ENCODE data around the gene ZCCHC2. TPM values are rescaled to one million over a fixed set of nuclear protein-coding genes. Genes with fewer than 3 reads are reported as not detected.

The ZCCHC2 gene
- total and polyA plus RNA-seq, 2 of the 13 experiments (the other 11 are each of a cell fraction or from before 2014, with no cell fraction given), result 62.5 to 76.1 TPM

DNA sequence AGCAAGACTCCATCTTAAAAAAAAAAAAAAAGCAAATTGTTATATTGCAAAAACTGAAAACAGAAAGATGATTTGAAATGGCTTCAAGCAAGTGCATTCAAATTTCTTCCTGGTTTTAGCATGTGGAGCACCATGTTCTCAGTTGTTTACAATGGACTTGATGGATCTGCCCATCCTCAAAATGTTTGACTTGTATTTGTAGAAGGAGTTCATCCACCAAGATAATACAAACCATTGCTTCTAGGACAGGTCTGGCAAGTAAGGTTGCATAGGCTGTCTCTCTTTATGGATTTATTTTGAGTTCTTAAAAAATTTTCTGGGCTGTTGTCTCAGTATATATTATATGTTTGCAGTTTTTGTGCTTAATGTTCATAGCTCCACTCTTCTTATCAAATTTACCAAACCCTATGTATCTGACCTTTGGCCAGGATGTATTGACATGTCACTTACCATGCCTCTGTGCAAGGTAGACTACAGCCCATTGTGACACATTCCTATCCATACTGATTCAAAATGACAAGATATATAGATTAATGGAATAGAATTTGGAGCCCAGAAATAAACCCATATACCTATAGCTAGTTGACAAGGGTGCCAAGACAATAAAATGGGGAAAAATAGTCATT, 21.7 kb upstream of the ZCCHC2 start:
- Histone ChIP-seq H3K4me1 (ENCODE audit: insufficient read depth, low read length) (peaks cover 57% of the 10 kb centered on the region), H3K36me3 (replicated peaks in 1 of 2; ENCODE audit: control insufficient read depth in 1 of 2, insufficient read depth in 2 of 2, low read length in 2 of 2) (no peaks in the 10 kb centered on the region), H3K9ac (ENCODE audit: insufficient read depth, low read depth, low read length) (no peak overlapping the region), H3K9me3 (ENCODE audit: low read length) (no peaks in the 10 kb centered on the region), H2AFZ (ENCODE audit: low read length) (no peak overlapping the region), H3K79me2 (ENCODE audit: insufficient read depth, low read length) (no peaks in the 10 kb centered on the region), H3K27ac (ENCODE audit: extremely low read length, insufficient read depth, low read length) (peak overlapping the region; percentile 8), H3K27me3 (ENCODE audit: control insufficient read depth in 1 of 2, insufficient read depth in 2 of 2, low read length in 2 of 2) (no peaks in the 10 kb centered on the region), H3K4me2 (ENCODE audit: low read depth, low read length) (0 out of 2 replicates have a peak overlapping the region, but pooled peaks have one; percentile 10), H3K4me3 (replicated peaks in 1 of 3; ENCODE audit: insufficient read depth in 1 of 3, low read depth in 2 of 3, low read length in 3 of 3) (no peak overlapping the region), H4K20me1 (ENCODE audit: insufficient read depth, low read length) (no peaks in the 10 kb centered on the region)
- POLR2A ChIA-PET, result interaction anchor here (1.8 to 2.2 kb wide), 2 partner anchors 10 to 21 kb away, joined by 11 to 13 read pairs; partner anchors contain the start of gene ZCCHC2
- CTCF ChIA-PET (ENCODE audit: low intra/inter-chr PET ratio, low total read pairs), result no interaction called here
- in situ Hi-C loops (cut with HindIII; ENCODE audit: extremely low pct_ligation_motif_present, low pct_unique_long_range_greater_than_20kb), result no loop called here
- peak; percentile 52 for FAIRE-seq
- ATAC-seq, result peak; percentile 82
- intact Hi-C loops (cut with micrococcal nuclease; ENCODE audit: unreplicated experiment), result no loop called here
- BruUV-seq (replicated peaks), result no TSS peak
- DNase-seq (ENCODE audit: low spot score), result peak; percentile 79
- TF ChIP-seq PHF5A (CRISPR knock-in tag; IDR thresholded peaks at IDR 0.05; ENCODE audit: low read depth, unreplicated experiment) (no peak), ZNF670 (CRISPR knock-in tag; IDR thresholded peaks at IDR 0.05; ENCODE audit: borderline replicate concordance) (no peak), CCAR2 (optimal IDR thresholded peaks at IDR 0.05; ENCODE audit: low read depth, low read length) (no peak), SALL1 (CRISPR knock-in tag; IDR thresholded peaks at IDR 0.05) (peak; percentile 51; the same call in 1 of the 2 replicates), MAF1 (CRISPR knock-in tag; IDR thresholded peaks at IDR 0.05; ENCODE audit: borderline replicate concordance) (no peak), CBX1 (IDR thresholded peaks at IDR 0.05; ENCODE audit: low read depth) (no peak), ATF7-NPFF (CRISPR knock-in tag; IDR thresholded peaks at IDR 0.05; ENCODE audit: low read depth) (no peak), ARNT2 (CRISPR knock-in tag; IDR thresholded peaks at IDR 0.05; ENCODE audit: low read depth) (no peak), MTF1 (CRISPR knock-in tag; IDR thresholded peaks at IDR 0.05) (no peak), HNRNPLL (IDR thresholded peaks at IDR 0.05; ENCODE audit: low read depth, low read length, poor library complexity, severe bottlenecking) (no peak), SOX5 (CRISPR knock-in tag; IDR thresholded peaks at IDR 0.05; ENCODE audit: borderline replicate concordance) (peak; percentile 57; the same call in 1 of the 2 replicates), FOXA3 (CRISPR knock-in tag; IDR thresholded peaks at IDR 0.05) (peak; percentile 35), ZNF546 (CRISPR knock-in tag; conservative IDR thresholded peaks at IDR 0.05) (0 out of 2 replicates have a peak, but pooled peaks have one; percentile 9), HNF4A (CRISPR knock-in tag; IDR thresholded peaks at IDR 0.05) (peak; percentile 83), ZNF331 (CRISPR knock-in tag; IDR thresholded peaks at IDR 0.05) (0 out of 2 replicates have a peak, but pooled peaks have one; percentile 28), GATAD1 (CRISPR knock-in tag; IDR thresholded peaks at IDR 0.05) (no peak), PPARG (CRISPR knock-in tag; conservative IDR thresholded peaks at IDR 0.05) (0 out of 2 replicates have a peak, but pooled peaks have one; percentile 53), KMT2A (CRISPR knock-in tag; IDR thresholded peaks at IDR 0.05) (no peak)
- TF ChIP-seq, protein P1, sequence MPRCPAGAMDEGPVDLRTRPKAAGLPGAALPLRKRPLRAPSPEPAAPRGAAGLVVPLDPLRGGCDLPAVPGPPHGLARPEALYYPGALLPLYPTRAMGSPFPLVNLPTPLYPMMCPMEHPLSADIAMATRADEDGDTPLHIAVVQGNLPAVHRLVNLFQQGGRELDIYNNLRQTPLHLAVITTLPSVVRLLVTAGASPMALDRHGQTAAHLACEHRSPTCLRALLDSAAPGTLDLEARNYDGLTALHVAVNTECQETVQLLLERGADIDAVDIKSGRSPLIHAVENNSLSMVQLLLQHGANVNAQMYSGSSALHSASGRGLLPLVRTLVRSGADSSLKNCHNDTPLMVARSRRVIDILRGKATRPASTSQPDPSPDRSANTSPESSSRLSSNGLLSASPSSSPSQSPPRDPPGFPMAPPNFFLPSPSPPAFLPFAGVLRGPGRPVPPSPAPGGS (CRISPR knock-in tag; IDR thresholded peaks at IDR 0.05), result no peak
- TF ChIP-seq, protein P2, sequence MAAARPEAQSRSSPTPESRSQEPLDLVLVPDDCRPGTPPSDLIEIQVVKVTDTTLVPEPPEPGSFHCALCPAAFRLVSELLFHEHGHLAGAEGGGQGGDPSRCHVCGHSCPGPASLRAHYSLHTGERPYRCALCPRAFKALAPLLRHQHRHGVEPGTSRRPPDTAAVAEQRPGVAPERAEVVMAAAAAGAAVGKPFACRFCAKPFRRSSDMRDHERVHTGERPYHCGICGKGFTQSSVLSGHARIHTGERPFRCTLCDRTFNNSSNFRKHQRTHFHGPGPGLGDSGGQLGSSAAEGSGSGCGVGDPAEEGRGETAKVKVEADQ (CRISPR knock-in tag; IDR thresholded peaks at IDR 0.05; ENCODE audit: borderline replicate concordance), result no peak
- TF ChIP-seq, protein P3, sequence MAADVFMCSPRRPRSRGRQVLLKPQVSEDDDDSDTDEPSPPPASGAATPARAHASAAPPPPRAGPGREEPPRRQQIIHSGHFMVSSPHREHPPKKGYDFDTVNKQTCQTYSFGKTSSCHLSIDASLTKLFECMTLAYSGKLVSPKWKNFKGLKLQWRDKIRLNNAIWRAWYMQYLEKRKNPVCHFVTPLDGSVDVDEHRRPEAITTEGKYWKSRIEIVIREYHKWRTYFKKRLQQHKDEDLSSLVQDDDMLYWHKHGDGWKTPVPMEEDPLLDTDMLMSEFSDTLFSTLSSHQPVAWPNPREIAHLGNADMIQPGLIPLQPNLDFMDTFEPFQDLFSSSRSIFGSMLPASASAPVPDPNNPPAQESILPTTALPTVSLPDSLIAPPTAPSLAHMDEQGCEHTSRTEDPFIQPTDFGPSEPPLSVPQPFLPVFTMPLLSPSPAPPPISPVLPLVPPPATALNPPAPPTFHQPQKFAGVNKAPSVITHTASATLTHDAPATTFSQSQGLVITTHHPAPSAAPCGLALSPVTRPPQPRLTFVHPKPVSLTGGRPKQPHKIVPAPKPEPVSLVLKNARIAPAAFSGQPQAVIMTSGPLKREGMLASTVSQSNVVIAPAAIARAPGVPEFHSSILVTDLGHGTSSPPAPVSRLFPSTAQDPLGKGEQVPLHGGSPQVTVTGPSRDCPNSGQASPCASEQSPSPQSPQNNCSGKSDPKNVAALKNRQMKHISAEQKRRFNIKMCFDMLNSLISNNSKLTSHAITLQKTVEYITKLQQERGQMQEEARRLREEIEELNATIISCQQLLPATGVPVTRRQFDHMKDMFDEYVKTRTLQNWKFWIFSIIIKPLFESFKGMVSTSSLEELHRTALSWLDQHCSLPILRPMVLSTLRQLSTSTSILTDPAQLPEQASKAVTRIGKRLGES (CRISPR knock-in tag; IDR thresholded peaks at IDR 0.05; ENCODE audit: borderline replicate concordance), result no peak
